ENCODE data around the gene TTC33.

- TF ChIP-seq POLR2AphosphoS5 (IDR thresholded peaks at IDR 0.05; ENCODE audit: borderline replicate concordance, low read depth, low read length), result no peak
- TF ChIP-seq EZH2 (IDR thresholded peaks at IDR 0.05), result no peak
- no peak for TF ChIP-seq FOXP2 (optimal IDR thresholded peaks at IDR 0.05; ENCODE audit: control extremely low read depth, extremely low read length, insufficient read depth)
Measured at GRCh38 chr5:40801771-40802562, 46.2 kb upstream of the TTC33 start.

All from SK-N-MC (cell line).